Astrocyte (in vitro differentiated cells and primary cell): Measurements from ENCODE around the gene THTPA. TPM values are rescaled to one million over a fixed set of nuclear protein-coding genes. Genes with fewer than 3 reads are reported as not detected.
A peak's percentile ranks its signal among the peaks of the same experiment; 100 is the strongest.

ENCODE experiments used
- DNase-seq: peaks from one replicate; pipeline ENCODE4 v3.0.0-alpha.2; 2010; ENCODE audit warnings: low read depth
- FAIRE-seq: peaks from 2 replicates; lab custom pipeline; 2011; peaks lifted over from hg19 to GRCh38; lab: Jason Lieb, UNC
- H2AFZ ChIP-seq: 2 replicates; pipeline ENCODE4 v1.6.0; 2012; ENCODE audit warnings: low read depth, low read length, inconsistent platforms
- H3K27ac ChIP-seq: 2 replicates; pipeline ENCODE4 v1.5.1; 2011; ENCODE audit warnings: low read depth, low read length, inconsistent platforms
- H3K27me3 ChIP-seq: 2 replicates; pipeline ENCODE4 v1.6.0; 2011; ENCODE audit warnings: low read length, inconsistent platforms; ENCODE audit not compliant: insufficient read depth
- H3K36me3 ChIP-seq: 2 replicates; pipeline ENCODE4 v1.5.1; 2011; ENCODE audit warnings: low read length, inconsistent platforms; ENCODE audit not compliant: insufficient read depth
- H3K4me1 ChIP-seq: 2 replicates; pipeline ENCODE4 v1.5.1; 2011; ENCODE audit warnings: low read length, inconsistent platforms; ENCODE audit not compliant: insufficient read depth
- H3K4me2 ChIP-seq: 2 replicates; pipeline ENCODE4 v1.6.0; 2012; ENCODE audit warnings: low read length, inconsistent platforms
- H3K4me3 ChIP-seq: 2 replicates; pipeline ENCODE4 v1.5.1; 2011; ENCODE audit warnings: low read depth, mild to moderate bottlenecking, low read length, inconsistent platforms; ENCODE audit not compliant: insufficient read depth
- H3K79me2 ChIP-seq: 2 replicates; pipeline ENCODE4 v1.6.0; 2012; ENCODE audit warnings: mild to moderate bottlenecking, low read length, inconsistent platforms; ENCODE audit not compliant: insufficient read depth
- H3K9ac ChIP-seq: 2 replicates; pipeline ENCODE4 v1.6.0; 2012; ENCODE audit warnings: mild to moderate bottlenecking, low read length, inconsistent platforms
- H3K9me3 ChIP-seq: 2 replicates; pipeline ENCODE4 v1.5.1; 2012; ENCODE audit warnings: low read depth, mild to moderate bottlenecking, low read length, inconsistent platforms; ENCODE audit not compliant: insufficient read depth
- H4K20me1 ChIP-seq: 2 replicates; pipeline ENCODE4 v1.6.0; 2012; ENCODE audit warnings: low read length, inconsistent platforms; ENCODE audit not compliant: insufficient read depth
- H3K27ac Mint-ChIP-seq: one replicate; pipeline ENCODE4 v1.8.0; 2021; ENCODE audit warnings: mild to moderate bottlenecking, mixed read lengths; ENCODE audit not compliant: unreplicated experiment
- H3K27me3 Mint-ChIP-seq: one replicate; pipeline ENCODE4 v1.8.0; 2021; ENCODE audit warnings: low read depth, mixed read lengths; ENCODE audit not compliant: unreplicated experiment
- H3K36me3 Mint-ChIP-seq: one replicate; pipeline ENCODE4 v1.8.0; 2021; ENCODE audit warnings: low read depth, mixed read lengths; ENCODE audit not compliant: unreplicated experiment
- H3K4me1 Mint-ChIP-seq: one replicate; pipeline ENCODE4 v1.8.0; 2021; ENCODE audit warnings: low read depth, mixed read lengths; ENCODE audit not compliant: unreplicated experiment
- H3K4me3 Mint-ChIP-seq: one replicate; pipeline ENCODE4 v1.8.0; 2021; ENCODE audit warnings: mild to moderate bottlenecking, moderate library complexity, mixed read lengths; ENCODE audit not compliant: unreplicated experiment
- H3K9me3 Mint-ChIP-seq: one replicate; pipeline ENCODE4 v1.8.0; 2021; ENCODE audit warnings: mild to moderate bottlenecking, mixed read lengths; ENCODE audit not compliant: unreplicated experiment
- CTCF ChIP-seq: IDR thresholded peaks from 2 replicates; pipeline ENCODE4 v1.5.1; 2011; ENCODE audit warnings: low read depth, mild to moderate bottlenecking, inconsistent platforms, low read length, moderate library complexity; ENCODE audit not compliant: insufficient read depth
- EZH2 ChIP-seq: IDR thresholded peaks from 2 replicates; pipeline ENCODE4 v1.6.1; 2012; ENCODE audit warnings: mild to moderate bottlenecking, low read length, inconsistent platforms; ENCODE audit not compliant: insufficient read depth
- total RNA-seq: library from RNA; stranded (reverse); gene quantifications from 2 replicates; pipeline ENCODE4 v1.2.1, GENCODE V29; 2021

THTPA gene
- total RNA-seq, 1 donor from 2014 or later = 8.1 TPM

GRCh38 chr14:23539248-23540140 is 16.6 kb upstream of the THTPA start:
- Histone ChIP-seq H3K79me2 (no peaks in the 10 kb centered on the region), H3K9me3 (no peaks in the 10 kb centered on the region), H3K4me2 (no peak overlapping the region), H3K36me3 (no peaks in the 10 kb centered on the region), H3K4me3 (no peak overlapping the region), H3K27me3 (no peaks in the 10 kb centered on the region), H3K4me1 (peaks cover 3% of the 10 kb centered on the region), H3K9ac (no peak overlapping the region), H2AFZ (no peak overlapping the region), H4K20me1 (no peaks in the 10 kb centered on the region), H3K27ac (no peak overlapping the region)
- Mint-ChIP-seq H3K4me1 (peaks cover 26% of the 10 kb centered on the region), H3K27ac (peak overlapping the region; percentile 37), H3K9me3 (no peaks in the 10 kb centered on the region), H3K27me3 (no peaks in the 10 kb centered on the region), H3K36me3 (peaks cover 8% of the 10 kb centered on the region), H3K4me3 (peak overlapping the region; percentile 43)
- TF ChIP-seq EZH2 = no peak
- peak; percentile 54 for TF ChIP-seq CTCF
- DNase-seq (no peak), FAIRE-seq (no peak)

- no peak for TF ChIP-seq CTCF
- TF ChIP-seq EZH2 = no peak
- no peak overlapping the region for H3K9ac ChIP-seq
- H2AFZ ChIP-seq = no peak overlapping the region
- no peaks in the 10 kb centered on the region for H3K27me3 ChIP-seq
- peak overlapping the region; percentile 62 for H3K27ac Mint-ChIP-seq
- no peaks in the 10 kb centered on the region for H3K9me3 ChIP-seq
- FAIRE-seq (no peak), DNase-seq (no peak)
- no peak overlapping the region for H3K4me2 ChIP-seq
- H3K36me3 Mint-ChIP-seq = peaks cover 9% of the 10 kb centered on the region
- H3K4me1 Mint-ChIP-seq = peaks cover 31% of the 10 kb centered on the region
- H3K27ac ChIP-seq = no peak overlapping the region
- H3K27me3 Mint-ChIP-seq = no peaks in the 10 kb centered on the region
- H3K36me3 ChIP-seq = no peaks in the 10 kb centered on the region
- H3K79me2 ChIP-seq = no peaks in the 10 kb centered on the region
- peaks cover 3% of the 10 kb centered on the region for H3K4me1 ChIP-seq
- H3K9me3 Mint-ChIP-seq = no peaks in the 10 kb centered on the region
- H4K20me1 ChIP-seq = no peaks in the 10 kb centered on the region
- H3K4me3 Mint-ChIP-seq = no peak overlapping the region
- no peak overlapping the region for H3K4me3 ChIP-seq
Observed at GRCh38 chr14:23540141-23540469, 16.0 kb upstream of the THTPA start.

GRCh38 chr14:23542261-23542660 is 13.8 kb upstream of the THTPA start:
- H3K27ac ChIP-seq = no peak overlapping the region
- Mint-ChIP-seq H3K36me3 (peaks cover 9% of the 10 kb centered on the region), H3K27me3 (no peaks in the 10 kb centered on the region), H3K4me1 (peaks cover 41% of the 10 kb centered on the region), H3K27ac (no peak overlapping the region), H3K9me3 (peaks cover 2% of the 10 kb centered on the region), H3K4me3 (no peak overlapping the region)
- TF ChIP-seq EZH2 (no peak), CTCF (no peak)
- H2AFZ ChIP-seq = no peak overlapping the region
- no peak overlapping the region for H3K4me3 ChIP-seq
- H3K4me1 ChIP-seq = peaks cover 3% of the 10 kb centered on the region
- FAIRE-seq (no peak), DNase-seq (no peak)
- H3K9me3 ChIP-seq = no peaks in the 10 kb centered on the region
- no peaks in the 10 kb centered on the region for H3K79me2 ChIP-seq
- H3K9ac ChIP-seq = no peak overlapping the region
- H3K36me3 ChIP-seq = no peaks in the 10 kb centered on the region
- H3K4me2 ChIP-seq = no peak overlapping the region
- H4K20me1 ChIP-seq = no peaks in the 10 kb centered on the region
- no peaks in the 10 kb centered on the region for H3K27me3 ChIP-seq
